B cell (primary cell): ENCODE data around the gene RRN3.
"Not testable (repeated sequence)": the region's sequence is repeated elsewhere in the genome, so short reads cannot be mapped to it uniquely, and the experiment has no call there.

ENCODE experiments used
- EZH2 ChIP-seq: IDR thresholded peaks from 2 replicates; pipeline ENCODE4 v1.6.1; 2012; ENCODE audit warnings: borderline replicate concordance, low read depth, mild to moderate bottlenecking, moderate library complexity, low read length; ENCODE audit not compliant: insufficient read depth, poor library complexity, severe bottlenecking
- TF ChIP-seq, protein P1 (sequence below): fragments of 200-600 bp; IDR thresholded peaks from one replicate; pipeline ENCODE4 v1.8.0; 2022; ENCODE audit warnings: antibody characterized with exemption, mild to moderate bottlenecking

DNA sequence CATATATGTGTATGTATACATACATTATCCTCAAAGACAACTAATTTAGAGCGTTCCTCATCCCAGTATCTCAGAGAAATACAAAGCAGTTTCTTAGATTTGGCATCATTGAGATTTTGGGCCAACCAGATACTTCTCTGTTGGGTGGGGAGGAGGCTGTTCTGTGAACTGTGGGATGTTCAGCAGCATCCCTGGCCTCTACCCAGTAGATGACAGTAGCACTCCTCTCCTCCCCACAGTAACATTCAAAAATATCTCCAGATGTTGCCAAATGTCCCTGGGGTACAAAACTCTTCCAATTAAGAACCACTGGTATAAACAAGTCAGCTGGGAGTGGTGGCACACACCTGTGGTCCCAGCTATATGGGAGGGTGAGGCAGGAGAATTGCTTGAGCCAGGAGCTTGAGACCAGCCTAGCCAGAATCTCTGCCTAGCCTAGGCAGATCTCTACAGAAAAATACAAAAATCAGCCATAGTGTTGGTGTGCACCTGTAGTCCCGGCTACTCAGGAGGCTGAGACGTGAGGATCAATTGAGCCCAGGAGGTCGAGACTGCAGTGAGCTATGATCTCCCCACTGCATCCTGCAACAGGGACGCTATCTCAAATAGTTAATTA, 6.4 kb upstream of the RRN3 start:
- TF ChIP-seq, protein P1, sequence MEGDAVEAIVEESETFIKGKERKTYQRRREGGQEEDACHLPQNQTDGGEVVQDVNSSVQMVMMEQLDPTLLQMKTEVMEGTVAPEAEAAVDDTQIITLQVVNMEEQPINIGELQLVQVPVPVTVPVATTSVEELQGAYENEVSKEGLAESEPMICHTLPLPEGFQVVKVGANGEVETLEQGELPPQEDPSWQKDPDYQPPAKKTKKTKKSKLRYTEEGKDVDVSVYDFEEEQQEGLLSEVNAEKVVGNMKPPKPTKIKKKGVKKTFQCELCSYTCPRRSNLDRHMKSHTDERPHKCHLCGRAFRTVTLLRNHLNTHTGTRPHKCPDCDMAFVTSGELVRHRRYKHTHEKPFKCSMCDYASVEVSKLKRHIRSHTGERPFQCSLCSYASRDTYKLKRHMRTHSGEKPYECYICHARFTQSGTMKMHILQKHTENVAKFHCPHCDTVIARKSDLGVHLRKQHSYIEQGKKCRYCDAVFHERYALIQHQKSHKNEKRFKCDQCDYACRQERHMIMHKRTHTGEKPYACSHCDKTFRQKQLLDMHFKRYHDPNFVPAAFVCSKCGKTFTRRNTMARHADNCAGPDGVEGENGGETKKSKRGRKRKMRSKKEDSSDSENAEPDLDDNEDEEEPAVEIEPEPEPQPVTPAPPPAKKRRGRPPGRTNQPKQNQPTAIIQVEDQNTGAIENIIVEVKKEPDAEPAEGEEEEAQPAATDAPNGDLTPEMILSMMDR: not testable (repeated sequence)
- TF ChIP-seq EZH2: not testable (repeated sequence)
